Activated B cell treated with CpG ODN at 0.5 μM for 24 hours (primary cell): ENCODE results near the gene PEDS1. TPM values are rescaled to one million over a fixed set of nuclear protein-coding genes. Genes with fewer than 3 reads are reported as not detected.

Source experiments
- ATAC-seq: fragments of 200-7000 bp; cut with Tn5 transposase; one replicate; pipeline ENCODE4 v1.10.0; 2021; ENCODE audit warnings: low read depth, mild to moderate bottlenecking, moderate library complexity
- CTCF ChIA-PET: fragments of 350-600 bp; sonication (Branson Sonifier 250); formaldehyde crosslinking; loops from one replicate; lab custom pipeline; 2021; ENCODE audit warnings: antibody characterized with exemption; lab: Charles Lee
- POLR2A ChIA-PET: fragments of 350-600 bp; sonication (Branson Sonifier 250); formaldehyde crosslinking; loops from one replicate; lab custom pipeline; 2021; ENCODE audit warnings: antibody characterized with exemption; lab: Charles Lee
- DNase-seq: peaks from one replicate; pipeline ENCODE4 v3.0.0; 2022
- H3K27ac Mint-ChIP-seq: one replicate; pipeline ENCODE4 v1.8.0; 2020; ENCODE audit warnings: mixed read lengths
- H3K27me3 Mint-ChIP-seq: one replicate; pipeline ENCODE4 v1.8.0; 2021; ENCODE audit warnings: mixed read lengths
- H3K36me3 Mint-ChIP-seq: one replicate; pipeline ENCODE4 v1.8.0; 2021; ENCODE audit warnings: low read depth, mixed read lengths
- H3K4me1 Mint-ChIP-seq: one replicate; pipeline ENCODE4 v1.8.0; 2021; ENCODE audit warnings: mixed read lengths
- H3K4me3 Mint-ChIP-seq: one replicate; pipeline ENCODE4 v1.8.0; 2020; ENCODE audit warnings: mild to moderate bottlenecking, mixed read lengths
- H3K9me3 Mint-ChIP-seq: one replicate; pipeline ENCODE4 v1.8.0; 2020; ENCODE audit warnings: mixed read lengths
- CTCF ChIP-seq: fragments of 200-600 bp; IDR thresholded peaks from one replicate; pipeline ENCODE4 v1.8.0; 2022; ENCODE audit warnings: antibody characterized with exemption, mild to moderate bottlenecking
- intact Hi-C: fragments of 100-400 bp; cut with micrococcal nuclease; formaldehyde crosslinking; loops from one replicate; pipeline ENCODE4 v1.15.1; 2024
- total RNA-seq: library from RNA; stranded (reverse); gene quantifications from 2 replicates; pipeline ENCODE4 v1.2.3, GENCODE V29; 2022

PEDS1 gene
- total RNA-seq, 1 donor from 2014 or later: 9.8 TPM

GRCh38 chr20:50128520-50128905, 25.0 kb downstream of the PEDS1 start:
- no peak for TF ChIP-seq CTCF
- no peaks in the 10 kb centered on the region for H3K27me3 Mint-ChIP-seq
- H3K4me3 Mint-ChIP-seq: no peak overlapping the region
- no peaks in the 10 kb centered on the region for H3K4me1 Mint-ChIP-seq
- H3K36me3 Mint-ChIP-seq: peaks cover 90% of the 10 kb centered on the region
- no peaks in the 10 kb centered on the region for H3K9me3 Mint-ChIP-seq
- POLR2A ChIA-PET: no interaction called here
- H3K27ac Mint-ChIP-seq: no peak overlapping the region
- no peak for DNase-seq
- CTCF ChIA-PET: no interaction called here
- ATAC-seq: no peak
- intact Hi-C loops: no loop called here

GRCh38 chr20:50127587-50128519, 25.7 kb downstream of the PEDS1 start:
- H3K4me3 Mint-ChIP-seq: no peak overlapping the region
- intact Hi-C loops: no loop called here
- H3K27ac Mint-ChIP-seq: no peak overlapping the region
- ATAC-seq (no peak), DNase-seq (no peak)
- CTCF ChIA-PET: interaction anchor here (1.7 kb wide), 1 partner anchor 149 kb away, joined by 4 read pairs; no protein-coding TSS in a partner anchor
- H3K27me3 Mint-ChIP-seq: no peaks in the 10 kb centered on the region
- TF ChIP-seq CTCF: no peak
- H3K9me3 Mint-ChIP-seq: no peaks in the 10 kb centered on the region
- H3K36me3 Mint-ChIP-seq: peaks cover 89% of the 10 kb centered on the region
- POLR2A ChIA-PET: no interaction called here
- H3K4me1 Mint-ChIP-seq: no peaks in the 10 kb centered on the region

- H3K9me3 Mint-ChIP-seq: no peaks in the 10 kb centered on the region
- DNase-seq (no peak), ATAC-seq (no peak)
- peaks cover 80% of the 10 kb centered on the region for H3K36me3 Mint-ChIP-seq
- no peak for TF ChIP-seq CTCF
- ChIA-PET POLR2A (no interaction called here), CTCF (interaction anchor here (1.7 kb wide), 1 partner anchor 148 kb away, joined by 4 read pairs; no protein-coding TSS in a partner anchor)
- H3K4me1 Mint-ChIP-seq: no peaks in the 10 kb centered on the region
- intact Hi-C loops: no loop called here
- no peak overlapping the region for H3K27ac Mint-ChIP-seq
- no peak overlapping the region for H3K4me3 Mint-ChIP-seq
- H3K27me3 Mint-ChIP-seq: no peaks in the 10 kb centered on the region
These were observed 26.9 kb downstream of the PEDS1 start for GRCh38 chr20:50126662-50127061.

- ChIA-PET POLR2A (no interaction called here), CTCF (interaction anchor here (1.3 to 7.6 kb wide), 2 partner anchors 10 to 43 kb away, joined by 3 to 134 read pairs; no protein-coding TSS in a partner anchor)
- Mint-ChIP-seq H3K4me3 (no peak overlapping the region), H3K27ac (no peak overlapping the region), H3K27me3 (no peaks in the 10 kb centered on the region), H3K36me3 (peaks cover 68% of the 10 kb centered on the region), H3K4me1 (no peaks in the 10 kb centered on the region), H3K9me3 (no peaks in the 10 kb centered on the region)
- no peak for DNase-seq
- intact Hi-C loops: no loop called here
- no peak for ATAC-seq
- no peak for TF ChIP-seq CTCF
These were observed 28.2 kb downstream of the PEDS1 start for GRCh38 chr20:50125279-50125678.

- peaks cover 60% of the 10 kb centered on the region for H3K36me3 Mint-ChIP-seq
These were observed 29.0 kb downstream of the PEDS1 start for GRCh38 chr20:50124496-50124895.

More at GRCh38 chr20:50124496-50124895, 29.0 kb downstream of the PEDS1 start:
- H3K4me3 Mint-ChIP-seq: no peak overlapping the region
- ChIA-PET CTCF (interaction anchor here (1.3 to 7.6 kb wide), 2 partner anchors 9 to 44 kb away, joined by 3 to 134 read pairs; no protein-coding TSS in a partner anchor), POLR2A (no interaction called here)
- DNase-seq (no peak), ATAC-seq (no peak)
- no peaks in the 10 kb centered on the region for H3K4me1 Mint-ChIP-seq
- no peak for TF ChIP-seq CTCF
- H3K27ac Mint-ChIP-seq: no peak overlapping the region
- H3K9me3 Mint-ChIP-seq: no peaks in the 10 kb centered on the region
- H3K27me3 Mint-ChIP-seq: no peaks in the 10 kb centered on the region
- intact Hi-C loops: loop anchor here (5.0 kb wide), 1 partner anchor 338 kb away; no protein-coding TSS in a partner anchor
